Loucy (cell line): ENCODE results near the gene TEX19.

Experiments
- EZH2phosphoT487 ChIP-seq: fragments of 200-600 bp; IDR thresholded peaks from 2 replicates; pipeline ENCODE4 v1.6.1; 2018; ENCODE audit warnings: antibody characterized with exemption, mild to moderate bottlenecking, moderate library complexity, borderline replicate concordance
- TF ChIP-seq, protein P1 (sequence below): fragments of 200-600 bp; sonication (generic); conservative IDR thresholded peaks from 2 replicates; pipeline ENCODE4 v1.5.1; 2014; ENCODE audit warnings: mild to moderate bottlenecking, antibody characterized with exemption, low read length

DNA sequence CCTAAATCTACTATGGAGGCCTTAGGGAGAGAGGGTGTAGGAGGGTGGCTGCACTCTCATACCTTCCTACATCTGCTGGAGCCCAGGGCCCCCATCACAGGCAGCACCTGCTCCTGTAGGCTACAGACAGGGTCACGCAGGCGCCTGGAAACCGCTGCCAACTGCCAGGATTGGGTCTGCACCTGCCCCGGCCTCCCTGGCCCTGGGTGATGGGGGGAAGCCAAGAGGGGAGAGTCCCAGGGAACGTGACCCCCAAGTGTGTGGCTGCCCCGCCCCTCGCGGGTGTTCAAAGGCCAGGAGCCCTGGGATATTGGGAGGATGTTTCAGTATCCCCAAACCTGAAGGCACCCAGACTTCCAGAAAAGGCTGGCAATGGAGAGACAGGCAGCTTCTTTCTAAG is 5.6 kb upstream of the TEX19 start:
- TF ChIP-seq, protein P1, sequence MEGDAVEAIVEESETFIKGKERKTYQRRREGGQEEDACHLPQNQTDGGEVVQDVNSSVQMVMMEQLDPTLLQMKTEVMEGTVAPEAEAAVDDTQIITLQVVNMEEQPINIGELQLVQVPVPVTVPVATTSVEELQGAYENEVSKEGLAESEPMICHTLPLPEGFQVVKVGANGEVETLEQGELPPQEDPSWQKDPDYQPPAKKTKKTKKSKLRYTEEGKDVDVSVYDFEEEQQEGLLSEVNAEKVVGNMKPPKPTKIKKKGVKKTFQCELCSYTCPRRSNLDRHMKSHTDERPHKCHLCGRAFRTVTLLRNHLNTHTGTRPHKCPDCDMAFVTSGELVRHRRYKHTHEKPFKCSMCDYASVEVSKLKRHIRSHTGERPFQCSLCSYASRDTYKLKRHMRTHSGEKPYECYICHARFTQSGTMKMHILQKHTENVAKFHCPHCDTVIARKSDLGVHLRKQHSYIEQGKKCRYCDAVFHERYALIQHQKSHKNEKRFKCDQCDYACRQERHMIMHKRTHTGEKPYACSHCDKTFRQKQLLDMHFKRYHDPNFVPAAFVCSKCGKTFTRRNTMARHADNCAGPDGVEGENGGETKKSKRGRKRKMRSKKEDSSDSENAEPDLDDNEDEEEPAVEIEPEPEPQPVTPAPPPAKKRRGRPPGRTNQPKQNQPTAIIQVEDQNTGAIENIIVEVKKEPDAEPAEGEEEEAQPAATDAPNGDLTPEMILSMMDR, result no peak
- TF ChIP-seq EZH2phosphoT487, result no peak
